ENCODE measurements around the gene ZNF569.
"Not testable (repeated sequence)": the region's sequence is repeated elsewhere in the genome, so short reads cannot be mapped to it uniquely, and the experiment has no call there.

ZNF569 gene

DNA sequence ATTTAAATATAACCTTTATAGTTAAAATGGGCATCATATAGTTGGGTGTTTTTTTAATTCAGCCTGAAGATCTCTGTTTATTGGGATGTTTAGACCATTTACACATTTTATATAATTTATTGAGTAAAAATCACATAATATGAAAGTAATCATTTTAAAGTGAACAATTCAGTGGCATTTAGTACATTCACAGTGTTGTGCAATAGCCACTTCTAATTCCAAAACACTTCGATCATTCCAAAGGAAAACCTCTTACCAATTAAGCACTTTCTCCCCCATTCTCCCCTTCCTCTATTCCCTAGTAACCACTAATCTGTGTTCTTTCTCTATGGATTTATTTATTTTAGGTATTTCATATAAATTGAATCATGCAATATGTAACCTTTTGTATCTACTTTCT, 66.2 kb downstream of the ZNF569 start:
- no peak for DNase-seq (ENCODE audit: low read depth in 2 of 2)

GRCh38 chr19:37391399-37391798, 75.8 kb downstream of the ZNF569 start:
- DNase-seq (ENCODE audit: low read depth in 2 of 2), result not testable (repeated sequence)

- DNase-seq (ENCODE audit: low read depth in 2 of 2), result no peak
Observed at GRCh38 chr19:37389234-37389633, 78.0 kb downstream of the ZNF569 start.

- peak; percentile 91 for DNase-seq (ENCODE audit: low read depth in 2 of 2)
Observed at GRCh38 chr19:37370880-37371661, 96.2 kb downstream of the ZNF569 start, which contains the start of gene ZNF527. TSS of gene ZNF527 (plus strand) at chr19:37371099. CDS start at chr19:37374199, 3,100 bp downstream.

- DNase-seq (ENCODE audit: low read depth in 2 of 2), result not testable (repeated sequence)
Observed at GRCh38 chr19:37370386-37370879, 96.8 kb downstream of the ZNF569 start.

DNA sequence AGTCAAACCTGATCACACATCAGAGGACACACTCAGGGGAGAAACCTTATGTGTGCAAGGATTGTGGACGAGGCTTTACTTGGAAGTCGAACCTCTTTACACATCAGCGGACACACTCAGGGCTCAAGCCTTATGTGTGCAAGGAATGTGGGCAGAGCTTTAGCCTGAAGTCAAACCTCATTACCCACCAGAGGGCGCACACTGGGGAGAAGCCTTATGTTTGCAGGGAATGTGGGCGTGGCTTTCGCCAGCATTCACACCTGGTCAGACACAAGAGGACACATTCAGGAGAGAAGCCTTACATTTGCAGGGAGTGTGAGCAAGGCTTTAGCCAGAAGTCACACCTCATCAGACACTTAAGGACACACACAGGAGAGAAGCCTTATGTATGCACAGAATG, 104.5 kb downstream of the ZNF569 start:
- DNase-seq (ENCODE audit: low read depth in 2 of 2), result no peak

DNA sequence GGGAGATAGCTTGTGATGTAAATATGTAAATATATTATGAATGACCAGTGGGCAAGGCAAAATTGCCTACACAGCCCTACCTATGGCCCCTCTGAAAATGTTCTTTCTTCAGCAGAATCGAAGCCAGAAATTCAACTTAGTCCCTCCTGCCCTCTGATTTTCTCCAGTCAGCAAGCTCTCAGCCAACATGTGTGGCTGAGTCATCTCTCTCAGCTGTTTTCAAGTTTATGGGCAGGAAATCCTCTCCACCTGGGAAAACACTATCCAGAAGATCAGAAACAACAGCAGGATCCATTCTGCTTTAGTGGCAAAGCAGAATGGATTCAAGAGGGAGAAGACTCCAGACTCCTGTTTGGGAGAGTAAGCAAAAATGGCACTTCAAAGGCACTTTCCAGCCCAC, 105.2 kb downstream of the ZNF569 start:
- DNase-seq (ENCODE audit: low read depth in 2 of 2), result no peak
